ENCODE measurements around the gene ABO.

ABO gene

GRCh38 chr9:133251773-133252172 is 23.2 kb downstream of the ABO start:
- TF ChIP-seq TAF1 (IDR thresholded peaks at IDR 0.05; ENCODE audit: borderline replicate concordance, insufficient read depth, low read length) (no peak), SIN3A (IDR thresholded peaks at IDR 0.05; ENCODE audit: borderline replicate concordance, insufficient read depth, low read length) (no peak), FOXP2 (optimal IDR thresholded peaks at IDR 0.05; ENCODE audit: borderline replicate concordance, extremely low read depth, extremely low read length, insufficient read depth) (no peak), POLR2AphosphoS5 (IDR thresholded peaks at IDR 0.05; ENCODE audit: low read depth, low read length) (no peak)
- TF ChIP-seq, protein P1, sequence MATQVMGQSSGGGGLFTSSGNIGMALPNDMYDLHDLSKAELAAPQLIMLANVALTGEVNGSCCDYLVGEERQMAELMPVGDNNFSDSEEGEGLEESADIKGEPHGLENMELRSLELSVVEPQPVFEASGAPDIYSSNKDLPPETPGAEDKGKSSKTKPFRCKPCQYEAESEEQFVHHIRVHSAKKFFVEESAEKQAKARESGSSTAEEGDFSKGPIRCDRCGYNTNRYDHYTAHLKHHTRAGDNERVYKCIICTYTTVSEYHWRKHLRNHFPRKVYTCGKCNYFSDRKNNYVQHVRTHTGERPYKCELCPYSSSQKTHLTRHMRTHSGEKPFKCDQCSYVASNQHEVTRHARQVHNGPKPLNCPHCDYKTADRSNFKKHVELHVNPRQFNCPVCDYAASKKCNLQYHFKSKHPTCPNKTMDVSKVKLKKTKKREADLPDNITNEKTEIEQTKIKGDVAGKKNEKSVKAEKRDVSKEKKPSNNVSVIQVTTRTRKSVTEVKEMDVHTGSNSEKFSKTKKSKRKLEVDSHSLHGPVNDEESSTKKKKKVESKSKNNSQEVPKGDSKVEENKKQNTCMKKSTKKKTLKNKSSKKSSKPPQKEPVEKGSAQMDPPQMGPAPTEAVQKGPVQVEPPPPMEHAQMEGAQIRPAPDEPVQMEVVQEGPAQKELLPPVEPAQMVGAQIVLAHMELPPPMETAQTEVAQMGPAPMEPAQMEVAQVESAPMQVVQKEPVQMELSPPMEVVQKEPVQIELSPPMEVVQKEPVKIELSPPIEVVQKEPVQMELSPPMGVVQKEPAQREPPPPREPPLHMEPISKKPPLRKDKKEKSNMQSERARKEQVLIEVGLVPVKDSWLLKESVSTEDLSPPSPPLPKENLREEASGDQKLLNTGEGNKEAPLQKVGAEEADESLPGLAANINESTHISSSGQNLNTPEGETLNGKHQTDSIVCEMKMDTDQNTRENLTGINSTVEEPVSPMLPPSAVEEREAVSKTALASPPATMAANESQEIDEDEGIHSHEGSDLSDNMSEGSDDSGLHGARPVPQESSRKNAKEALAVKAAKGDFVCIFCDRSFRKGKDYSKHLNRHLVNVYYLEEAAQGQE (IDR thresholded peaks at IDR 0.05; ENCODE audit: insufficient read depth in 1 of 2, low read depth in 2 of 2, low read length in 2 of 2) = no peak

DNA sequence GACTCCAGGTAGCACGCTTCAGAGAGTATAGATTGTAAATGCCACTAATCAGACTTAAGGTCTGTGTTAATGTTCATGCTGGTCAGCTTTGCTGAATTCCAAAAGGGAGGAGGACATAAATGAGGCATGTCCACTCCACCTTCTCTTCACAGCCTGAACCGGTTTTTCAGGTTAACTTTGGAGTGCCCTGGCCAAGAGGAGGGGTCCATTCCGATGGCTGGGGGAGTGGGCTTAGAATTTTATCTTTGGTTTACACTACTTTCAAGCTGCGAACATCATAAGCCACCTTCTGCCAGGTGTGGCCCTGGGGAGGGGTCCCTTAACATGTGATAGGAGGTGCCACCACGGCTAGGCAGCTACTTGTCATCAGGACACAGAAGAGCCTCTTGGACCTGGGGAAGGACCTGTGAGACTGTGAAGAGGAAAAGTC is 24.2 kb downstream of the ABO start:
- TF ChIP-seq POLR2AphosphoS5 (IDR thresholded peaks at IDR 0.05; ENCODE audit: low read depth, low read length) (no peak), SIN3A (IDR thresholded peaks at IDR 0.05; ENCODE audit: borderline replicate concordance, insufficient read depth, low read length) (no peak)
- TF ChIP-seq, protein P1 (IDR thresholded peaks at IDR 0.05; ENCODE audit: insufficient read depth in 1 of 2, low read depth in 2 of 2, low read length in 2 of 2) = no peak

DNA sequence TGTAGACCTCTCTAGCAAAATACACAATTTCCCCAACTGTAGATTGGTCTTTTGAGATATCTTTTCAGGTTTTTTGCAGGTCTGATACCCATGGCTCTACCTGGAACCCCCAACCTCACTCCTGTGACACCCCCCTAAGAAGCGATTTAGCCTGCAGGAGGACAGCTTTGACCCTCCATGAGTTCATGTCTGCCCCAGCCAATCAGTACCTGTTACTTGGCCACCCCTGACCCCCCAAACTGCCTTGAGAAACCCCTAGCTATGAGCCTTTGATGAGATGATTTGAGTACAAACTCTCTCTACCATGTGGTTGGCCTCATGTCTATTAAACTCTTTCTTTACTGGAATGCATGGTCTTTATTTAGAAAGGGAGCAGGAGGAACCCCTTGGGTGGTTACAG is 25.7 kb downstream of the ABO start:
- no peak for TF ChIP-seq FOXP2 (optimal IDR thresholded peaks at IDR 0.05; ENCODE audit: borderline replicate concordance, extremely low read depth, extremely low read length, insufficient read depth)
- TF ChIP-seq, protein P1 (IDR thresholded peaks at IDR 0.05; ENCODE audit: insufficient read depth in 1 of 2, low read depth in 2 of 2, low read length in 2 of 2) = no peak
- no peak for TF ChIP-seq TAF1 (IDR thresholded peaks at IDR 0.05; ENCODE audit: borderline replicate concordance, insufficient read depth, low read length)

GRCh38 chr9:133248726-133249295 is 26.2 kb downstream of the ABO start:
- no peak for TF ChIP-seq POLR2AphosphoS5 (IDR thresholded peaks at IDR 0.05; ENCODE audit: low read depth, low read length)
- no peak for TF ChIP-seq FOXP2 (optimal IDR thresholded peaks at IDR 0.05; ENCODE audit: borderline replicate concordance, extremely low read depth, extremely low read length, insufficient read depth)
- TF ChIP-seq SIN3A (IDR thresholded peaks at IDR 0.05; ENCODE audit: borderline replicate concordance, insufficient read depth, low read length) = no peak
- TF ChIP-seq TAF1 (IDR thresholded peaks at IDR 0.05; ENCODE audit: borderline replicate concordance, insufficient read depth, low read length) = no peak
- TF ChIP-seq, protein P1 (IDR thresholded peaks at IDR 0.05; ENCODE audit: insufficient read depth in 1 of 2, low read depth in 2 of 2, low read length in 2 of 2) = no peak

DNA sequence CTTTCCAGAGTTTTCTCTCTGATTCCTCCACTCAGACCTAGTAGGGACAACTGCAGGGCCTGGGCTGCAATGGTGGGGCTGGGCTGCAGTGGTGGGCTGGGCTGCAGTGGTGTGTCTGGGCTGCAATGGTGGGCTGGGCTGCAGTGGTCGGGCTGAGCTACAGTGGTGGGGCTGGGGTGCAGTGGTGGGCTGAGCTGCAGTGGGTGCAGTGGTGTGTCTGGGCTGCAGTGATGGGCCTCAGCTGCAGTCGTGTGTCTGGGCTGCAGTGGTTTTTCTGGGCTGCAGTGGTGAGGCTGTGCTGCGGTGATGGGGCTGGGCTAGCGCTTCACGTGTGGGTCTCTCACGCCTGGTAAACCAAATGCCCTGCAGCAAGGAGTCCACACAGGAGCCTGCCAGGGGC is 27.4 kb downstream of the ABO start:
- TF ChIP-seq FOXP2 (optimal IDR thresholded peaks at IDR 0.05; ENCODE audit: borderline replicate concordance, extremely low read depth, extremely low read length, insufficient read depth) (no peak), SIN3A (IDR thresholded peaks at IDR 0.05; ENCODE audit: borderline replicate concordance, insufficient read depth, low read length) (no peak), POLR2AphosphoS5 (IDR thresholded peaks at IDR 0.05; ENCODE audit: low read depth, low read length) (no peak), TAF1 (IDR thresholded peaks at IDR 0.05; ENCODE audit: borderline replicate concordance, insufficient read depth, low read length) (no peak)
- TF ChIP-seq, protein P1 (IDR thresholded peaks at IDR 0.05; ENCODE audit: insufficient read depth in 1 of 2, low read depth in 2 of 2, low read length in 2 of 2) = no peak
